ENCODE data around the gene GDA. TPM values are rescaled to one million over a fixed set of nuclear protein-coding genes. Genes with fewer than 3 reads are reported as not detected.

The GDA gene
- total RNA-seq, 6 donors from 2014 or later: 0.44 to 3.6 TPM; not detected in 4

- H3K4me3 ChIP-seq: no peak overlapping the region
- H3K4me1 ChIP-seq: no peaks in the 10 kb centered on the region
- 59 to 71% methylated on average over 2 of the region's 2 CpGs for WGBS, 2 donors
- H3K9me3 ChIP-seq: no peaks in the 10 kb centered on the region
- H3K27ac ChIP-seq: no peak overlapping the region
- DNase-seq (no peak), ATAC-seq (ENCODE audit: low FRiP score in 2 of 2) (no peak)
- TF ChIP-seq POLR2AphosphoS5 (IDR thresholded peaks at IDR 0.05): no peak
- no peak for TF ChIP-seq EP300 (IDR thresholded peaks at IDR 0.05)
- TF ChIP-seq CTCF (IDR thresholded peaks at IDR 0.05): no peak
- no peak for TF ChIP-seq POLR2A (IDR thresholded peaks at IDR 0.05)
- H3K27me3 ChIP-seq: no peaks in the 10 kb centered on the region
- H3K36me3 ChIP-seq: no peaks in the 10 kb centered on the region
Measured at GRCh38 chr9:72124947-72125346, 24.3 kb upstream of the GDA start.

- no peaks in the 10 kb centered on the region for H3K9me3 ChIP-seq
- no peaks in the 10 kb centered on the region for H3K36me3 ChIP-seq
- H3K27ac ChIP-seq: no peak overlapping the region
- TF ChIP-seq EP300 (IDR thresholded peaks at IDR 0.05) (no peak), POLR2A (IDR thresholded peaks at IDR 0.05) (no peak), CTCF (IDR thresholded peaks at IDR 0.05) (no peak), POLR2AphosphoS5 (IDR thresholded peaks at IDR 0.05) (no peak)
- H3K27me3 ChIP-seq: no peaks in the 10 kb centered on the region
- no peak overlapping the region for H3K4me3 ChIP-seq
- WGBS, 2 donors: 18 to 34% methylated on average over 2 of the region's 2 CpGs
- ATAC-seq (ENCODE audit: low FRiP score in 2 of 2): no peak
- no peaks in the 10 kb centered on the region for H3K4me1 ChIP-seq
- no peak for DNase-seq
Measured at GRCh38 chr9:72127753-72128152, 21.5 kb upstream of the GDA start.

- no peak for TF ChIP-seq EP300 (IDR thresholded peaks at IDR 0.05)
- TF ChIP-seq POLR2A (IDR thresholded peaks at IDR 0.05): no peak
- TF ChIP-seq CTCF (IDR thresholded peaks at IDR 0.05): no peak
- TF ChIP-seq POLR2AphosphoS5 (IDR thresholded peaks at IDR 0.05): no peak
- 49 to 62% methylated on average over 2 of the region's 2 CpGs for WGBS, 2 donors
- no peak for ATAC-seq (ENCODE audit: low FRiP score in 2 of 2)
Measured at GRCh38 chr9:72128526-72128925, 20.7 kb upstream of the GDA start.

GRCh38 chr9:72129271-72130156, 19.7 kb upstream of the GDA start:
- TF ChIP-seq POLR2AphosphoS5 (IDR thresholded peaks at IDR 0.05): no peak
- TF ChIP-seq CTCF (IDR thresholded peaks at IDR 0.05): no peak
- no peak for TF ChIP-seq EP300 (IDR thresholded peaks at IDR 0.05)
- Histone ChIP-seq H3K4me1 (no peaks in the 10 kb centered on the region), H3K27ac (no peak overlapping the region), H3K9me3 (no peaks in the 10 kb centered on the region), H3K27me3 (no peaks in the 10 kb centered on the region), H3K4me3 (no peak overlapping the region), H3K36me3 (no peaks in the 10 kb centered on the region)
- ATAC-seq (ENCODE audit: low FRiP score in 2 of 2): no peak
- DNase-seq: no peak
- 58 to 60% methylated on average over 9 of the region's 9 CpGs for WGBS, 2 donors

More at GRCh38 chr9:72128526-72128925, 20.7 kb upstream of the GDA start:
- Histone ChIP-seq H3K4me1 (no peaks in the 10 kb centered on the region), H3K4me3 (no peak overlapping the region), H3K9me3 (no peaks in the 10 kb centered on the region), H3K27ac (no peak overlapping the region), H3K27me3 (no peaks in the 10 kb centered on the region), H3K36me3 (no peaks in the 10 kb centered on the region)
- DNase-seq: no peak

- no peak overlapping the region for H3K4me3 ChIP-seq
- no peak for ATAC-seq (ENCODE audit: low FRiP score in 2 of 2)
Measured at GRCh38 chr9:72130321-72130720, 18.9 kb upstream of the GDA start.

More at GRCh38 chr9:72130321-72130720, 18.9 kb upstream of the GDA start:
- no peak overlapping the region for H3K27ac ChIP-seq
- no peaks in the 10 kb centered on the region for H3K27me3 ChIP-seq
- H3K4me1 ChIP-seq: no peaks in the 10 kb centered on the region
- no peak for TF ChIP-seq POLR2A (IDR thresholded peaks at IDR 0.05)
- TF ChIP-seq CTCF (IDR thresholded peaks at IDR 0.05): no peak
- no peak for TF ChIP-seq POLR2AphosphoS5 (IDR thresholded peaks at IDR 0.05)
- no peak for TF ChIP-seq EP300 (IDR thresholded peaks at IDR 0.05)
- H3K9me3 ChIP-seq: no peaks in the 10 kb centered on the region
- DNase-seq: no peak
- no peaks in the 10 kb centered on the region for H3K36me3 ChIP-seq

Data from upper lobe of left lung (tissue), 6 donors.